ENCODE data around the gene DHX40. TPM values are rescaled to one million over a fixed set of nuclear protein-coding genes. Genes with fewer than 3 reads are reported as not detected.

DHX40 gene
- total RNA-seq, 2 experiments from 2014 or later = 17.9 to 18.4 TPM

GRCh38 chr17:59621771-59622170 lies 56.4 kb downstream of the DHX40 start:
- peak overlapping the region; percentile 62 for H3K27ac Mint-ChIP-seq
- H3K9me3 Mint-ChIP-seq = no peaks in the 10 kb centered on the region
- POLR2A ChIA-PET = no interaction called here
- peak overlapping the region; percentile 91 for H3K4me3 Mint-ChIP-seq
- DNase-seq = no peak
- peaks cover 68% of the 10 kb centered on the region for H3K4me1 Mint-ChIP-seq
- H3K27me3 Mint-ChIP-seq = no peaks in the 10 kb centered on the region
- peaks cover 27% of the 10 kb centered on the region for H3K36me3 Mint-ChIP-seq (ENCODE audit: low read depth)
- CTCF ChIA-PET = interaction anchor here (1.4 kb wide), 1 partner anchor 9 kb away, joined by 4 read pairs; no protein-coding TSS in a partner anchor

- H3K4me3 Mint-ChIP-seq = no peak overlapping the region
- no peaks in the 10 kb centered on the region for H3K9me3 Mint-ChIP-seq
- no peak for DNase-seq
- H3K27ac Mint-ChIP-seq = no peak overlapping the region
- ChIA-PET CTCF (interaction anchor here (0.6 kb wide), 1 partner anchor 833 kb away, joined by 3 read pairs; no protein-coding TSS in a partner anchor), POLR2A (no interaction called here)
- H3K4me1 Mint-ChIP-seq = peaks cover 65% of the 10 kb centered on the region
- H3K36me3 Mint-ChIP-seq (ENCODE audit: low read depth) = peaks cover 28% of the 10 kb centered on the region
- H3K27me3 Mint-ChIP-seq = no peaks in the 10 kb centered on the region
Measured at GRCh38 chr17:59623151-59623550, 57.7 kb downstream of the DHX40 start.

GRCh38 chr17:59626756-59627155 lies 61.3 kb downstream of the DHX40 start:
- DNase-seq = no peak
- Mint-ChIP-seq H3K9me3 (no peaks in the 10 kb centered on the region), H3K4me1 (peaks cover 61% of the 10 kb centered on the region), H3K4me3 (no peak overlapping the region), H3K27me3 (no peaks in the 10 kb centered on the region), H3K36me3 (ENCODE audit: low read depth) (peaks cover 39% of the 10 kb centered on the region), H3K27ac (no peak overlapping the region)
- CTCF ChIA-PET = interaction anchor here (1.3 kb wide), 1 partner anchor 8 kb away, joined by 4 read pairs; no protein-coding TSS in a partner anchor
- POLR2A ChIA-PET = no interaction called here

DNA sequence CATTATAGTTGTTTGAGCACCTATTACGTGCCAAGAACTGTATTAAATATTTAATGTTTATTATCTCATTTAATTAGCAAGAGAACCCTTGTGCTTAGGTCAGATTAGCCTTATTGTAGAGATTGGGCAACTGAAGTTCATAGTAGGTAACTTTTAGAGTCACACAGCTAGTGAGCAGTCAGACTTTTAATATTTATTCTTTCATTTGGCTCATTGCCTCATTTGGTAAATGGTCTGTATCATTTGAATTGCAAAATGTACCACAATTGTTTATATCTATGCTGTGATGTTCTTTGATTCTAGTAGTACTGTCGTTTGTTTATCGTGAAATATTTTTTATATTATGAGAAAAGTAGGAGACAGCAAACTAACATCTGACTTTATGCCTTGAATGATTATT lies 61.9 kb downstream of the DHX40 start:
- ChIA-PET CTCF (interaction anchor here (1.3 kb wide), 1 partner anchor 8 kb away, joined by 4 read pairs; no protein-coding TSS in a partner anchor), POLR2A (no interaction called here)

DNA sequence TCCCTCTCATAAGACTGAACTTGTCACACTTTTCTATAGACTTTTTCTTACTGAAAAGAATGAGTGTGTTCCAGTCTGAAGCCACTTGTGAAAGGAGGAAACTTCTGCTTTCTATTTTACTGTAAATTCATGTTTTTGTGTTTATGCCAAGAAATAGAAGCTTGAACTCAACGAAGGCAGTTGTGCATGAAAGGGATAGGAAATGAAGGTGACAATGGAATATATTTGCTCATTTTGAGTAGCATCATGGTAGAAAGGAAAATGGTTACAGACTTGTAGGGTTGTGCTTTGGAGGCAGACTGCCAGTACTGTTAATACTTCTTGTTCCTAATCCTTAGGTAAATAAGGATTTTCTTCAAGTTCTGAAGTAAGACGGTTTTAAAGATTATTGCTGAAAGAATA lies 62.4 kb downstream of the DHX40 start:
- peaks cover 39% of the 10 kb centered on the region for H3K36me3 Mint-ChIP-seq (ENCODE audit: low read depth)
- DNase-seq = no peak
- POLR2A ChIA-PET = no interaction called here
- CTCF ChIA-PET = interaction anchor here (1.3 kb wide), 1 partner anchor 9 kb away, joined by 4 read pairs; no protein-coding TSS in a partner anchor
- no peaks in the 10 kb centered on the region for H3K9me3 Mint-ChIP-seq
- H3K4me3 Mint-ChIP-seq = no peak overlapping the region
- no peak overlapping the region for H3K27ac Mint-ChIP-seq
- H3K4me1 Mint-ChIP-seq = peaks cover 58% of the 10 kb centered on the region
- H3K27me3 Mint-ChIP-seq = no peaks in the 10 kb centered on the region

More for the DNA sequence above, 61.9 kb downstream of the DHX40 start:
- Mint-ChIP-seq H3K4me1 (peaks cover 58% of the 10 kb centered on the region), H3K9me3 (no peaks in the 10 kb centered on the region), H3K27ac (no peak overlapping the region), H3K4me3 (no peak overlapping the region), H3K36me3 (ENCODE audit: low read depth) (peaks cover 39% of the 10 kb centered on the region), H3K27me3 (no peaks in the 10 kb centered on the region)
- DNase-seq = no peak

GRCh38 chr17:59629174-59629573 lies 63.8 kb downstream of the DHX40 start:
- no peak for DNase-seq
- no peaks in the 10 kb centered on the region for H3K27me3 Mint-ChIP-seq
- H3K27ac Mint-ChIP-seq = no peak overlapping the region
- no peak overlapping the region for H3K4me3 Mint-ChIP-seq
- H3K9me3 Mint-ChIP-seq = no peaks in the 10 kb centered on the region
- CTCF ChIA-PET = no interaction called here
- peaks cover 60% of the 10 kb centered on the region for H3K4me1 Mint-ChIP-seq
- POLR2A ChIA-PET = no interaction called here
- peaks cover 33% of the 10 kb centered on the region for H3K36me3 Mint-ChIP-seq (ENCODE audit: low read depth)

GRCh38 chr17:59631276-59631675 lies 65.9 kb downstream of the DHX40 start:
- no peak overlapping the region for H3K4me3 Mint-ChIP-seq
- H3K36me3 Mint-ChIP-seq (ENCODE audit: low read depth) = peaks cover 24% of the 10 kb centered on the region
- no peak for DNase-seq
- ChIA-PET CTCF (interaction anchor here (1.1 kb wide), 1 partner anchor 9 kb away, joined by 4 read pairs; no protein-coding TSS in a partner anchor), POLR2A (no interaction called here)
- H3K4me1 Mint-ChIP-seq = peaks cover 64% of the 10 kb centered on the region
- H3K9me3 Mint-ChIP-seq = no peaks in the 10 kb centered on the region
- no peak overlapping the region for H3K27ac Mint-ChIP-seq
- no peaks in the 10 kb centered on the region for H3K27me3 Mint-ChIP-seq

- no peak overlapping the region for H3K27ac Mint-ChIP-seq
- H3K27me3 Mint-ChIP-seq = no peaks in the 10 kb centered on the region
- no peak overlapping the region for H3K4me3 Mint-ChIP-seq
- peaks cover 23% of the 10 kb centered on the region for H3K36me3 Mint-ChIP-seq (ENCODE audit: low read depth)
- ChIA-PET CTCF (interaction anchor here (0.7 kb wide), 1 partner anchor 10 kb away, joined by 3 read pairs; no protein-coding TSS in a partner anchor), POLR2A (no interaction called here)
- no peaks in the 10 kb centered on the region for H3K9me3 Mint-ChIP-seq
- peaks cover 59% of the 10 kb centered on the region for H3K4me1 Mint-ChIP-seq
- DNase-seq = no peak
Measured at GRCh38 chr17:59632398-59632797, 67.0 kb downstream of the DHX40 start.

- DNase-seq = no peak
- ChIA-PET POLR2A (no interaction called here), CTCF (no interaction called here)
- Mint-ChIP-seq H3K27ac (peak overlapping the region; percentile 66), H3K36me3 (ENCODE audit: low read depth) (peaks cover 19% of the 10 kb centered on the region), H3K4me3 (no peak overlapping the region), H3K9me3 (no peaks in the 10 kb centered on the region), H3K4me1 (peaks cover 51% of the 10 kb centered on the region), H3K27me3 (no peaks in the 10 kb centered on the region)
Measured at GRCh38 chr17:59633658-59634359, 68.4 kb downstream of the DHX40 start.

DNA sequence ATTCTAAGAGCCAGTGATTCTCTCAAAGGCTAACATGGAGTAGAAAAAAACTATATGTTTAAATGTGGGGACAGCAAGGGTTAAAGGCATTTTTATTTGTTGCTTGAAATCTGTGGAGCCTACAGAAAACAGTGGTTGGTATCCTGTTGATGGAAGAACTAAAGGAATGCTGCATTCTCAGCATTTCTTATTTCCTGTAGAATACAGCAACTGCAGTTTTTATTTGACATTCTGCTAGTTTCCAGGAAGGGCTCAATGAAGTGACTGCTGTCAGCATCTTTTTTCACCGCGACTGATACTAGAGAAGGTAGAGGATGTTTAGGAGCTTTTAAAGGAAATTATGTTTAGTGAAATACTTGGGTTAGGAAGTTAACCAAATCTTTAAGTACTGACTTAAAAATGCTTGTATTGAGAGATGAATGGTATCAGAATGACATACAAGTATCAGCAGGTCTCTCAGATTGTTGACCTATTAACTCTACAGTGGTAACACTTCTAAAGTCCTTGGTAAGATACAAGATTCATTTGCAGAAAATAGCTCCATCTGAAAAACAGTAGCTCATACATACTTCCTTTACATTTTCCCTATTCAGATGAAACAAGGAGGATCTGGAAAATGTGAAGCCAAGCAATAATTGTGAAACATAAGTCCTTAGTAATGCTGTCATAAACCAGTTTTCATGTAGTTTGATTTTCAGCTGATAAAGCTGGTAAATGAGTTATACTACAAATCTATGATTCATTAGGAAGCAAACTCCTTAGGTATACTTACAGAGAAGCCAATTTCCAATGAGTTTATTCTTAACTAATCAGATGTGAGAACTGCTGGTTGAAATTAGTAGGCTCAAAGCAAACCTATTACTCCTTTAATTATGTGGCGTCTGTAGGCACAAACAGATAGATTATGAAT lies 69.5 kb downstream of the DHX40 start:
- Mint-ChIP-seq H3K36me3 (ENCODE audit: low read depth) (peaks cover 11% of the 10 kb centered on the region), H3K4me3 (peak overlapping the region; percentile 28), H3K27ac (no peak overlapping the region), H3K4me1 (peaks cover 51% of the 10 kb centered on the region), H3K27me3 (no peaks in the 10 kb centered on the region), H3K9me3 (no peaks in the 10 kb centered on the region)
- ChIA-PET POLR2A (no interaction called here), CTCF (no interaction called here)
- DNase-seq = peak; percentile 11

GRCh38 chr17:59637611-59638310 lies 72.4 kb downstream of the DHX40 start:
- Mint-ChIP-seq H3K4me1 (peaks cover 58% of the 10 kb centered on the region), H3K9me3 (no peaks in the 10 kb centered on the region), H3K36me3 (ENCODE audit: low read depth) (peaks cover 2% of the 10 kb centered on the region), H3K27ac (no peak overlapping the region), H3K27me3 (no peaks in the 10 kb centered on the region), H3K4me3 (no peak overlapping the region)
- POLR2A ChIA-PET = no interaction called here
- no peak for DNase-seq
- CTCF ChIA-PET = interaction anchor here (0.6 kb wide), 1 partner anchor 9 kb away, joined by 3 read pairs; no protein-coding TSS in a partner anchor

DNA sequence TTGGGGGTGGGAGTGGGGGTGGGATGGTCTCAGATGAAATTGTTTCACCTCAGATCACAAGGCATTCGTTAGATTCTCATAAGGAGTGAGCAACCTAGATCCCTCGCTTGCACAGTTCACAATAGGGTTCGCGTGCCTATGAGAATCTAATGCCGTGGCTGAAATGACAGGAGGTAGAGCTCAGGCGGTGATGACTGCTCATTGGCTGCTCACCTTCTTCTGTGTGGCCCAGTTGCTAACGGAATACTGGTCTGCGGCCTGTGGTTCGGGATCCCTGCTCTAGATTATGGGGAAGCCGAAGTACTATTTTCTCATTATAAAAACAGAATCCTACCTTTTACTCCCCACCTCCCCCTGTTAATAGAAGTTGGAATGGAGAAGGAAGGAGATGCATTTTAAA lies 73.1 kb downstream of the DHX40 start:
- Mint-ChIP-seq H3K4me3 (no peak overlapping the region), H3K36me3 (ENCODE audit: low read depth) (peaks cover 6% of the 10 kb centered on the region), H3K4me1 (peaks cover 58% of the 10 kb centered on the region), H3K9me3 (no peaks in the 10 kb centered on the region), H3K27me3 (no peaks in the 10 kb centered on the region), H3K27ac (no peak overlapping the region)
- ChIA-PET POLR2A (interaction anchor here (0.6 kb wide), 1 partner anchor 502 kb away, joined by 3 read pairs; no protein-coding TSS in a partner anchor), CTCF (no interaction called here)
- DNase-seq = no peak
